ENCODE results near the gene ZNF630. TPM values are rescaled to one million over a fixed set of nuclear protein-coding genes. Genes with fewer than 3 reads are reported as not detected.
"Not testable (repeated sequence)": the region's sequence is repeated elsewhere in the genome, so short reads cannot be mapped to it uniquely, and the experiment has no call there.

The ZNF630 gene
- total RNA-seq, 2 experiments from 2014 or later, result 1.3 to 2.7 TPM

DNA sequence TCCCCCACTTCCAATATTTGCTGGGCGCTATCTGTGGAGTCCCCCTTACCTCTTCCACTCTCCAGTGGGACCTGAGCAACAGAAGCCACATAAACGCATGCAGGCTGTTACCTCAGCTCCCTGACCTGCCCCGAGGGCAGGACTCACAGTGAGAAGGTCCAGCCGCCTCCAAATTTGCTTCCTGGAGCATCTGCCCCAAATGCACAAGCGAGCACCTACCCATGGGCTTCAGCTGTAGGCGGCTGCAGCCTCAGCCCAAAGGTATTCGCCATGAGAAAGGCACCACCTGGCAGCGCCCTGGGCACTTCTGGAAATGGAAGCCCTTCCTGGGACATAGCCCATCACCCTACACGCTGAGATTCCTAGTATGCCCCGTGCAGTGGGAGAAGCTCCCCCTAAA is 41.2 kb downstream of the ZNF630 start:
- Histone ChIP-seq H3K9me3 (ENCODE audit: low read length) (no peaks in the 10 kb centered on the region), H3K36me3 (ENCODE audit: insufficient read depth, low read length) (no peaks in the 10 kb centered on the region), H3K79me2 (ENCODE audit: insufficient read depth, low read depth, low read length) (no peaks in the 10 kb centered on the region), H3K27ac (ENCODE audit: low read depth, low read length, poor library complexity, severe bottlenecking) (no peak overlapping the region), H3K9me2 (ENCODE audit: insufficient read depth, low read length) (no peaks in the 10 kb centered on the region), H3K4me2 (ENCODE audit: low read length) (no peak overlapping the region), H2AFZ (ENCODE audit: low read length) (no peak overlapping the region), H3K4me1 (ENCODE audit: insufficient read depth, low read length, poor library complexity, severe bottlenecking) (no peaks in the 10 kb centered on the region), H3K4me3 (ENCODE audit: low read depth, low read length, poor library complexity, severe bottlenecking) (no peak overlapping the region), H4K20me1 (ENCODE audit: insufficient read depth, low read length) (no peaks in the 10 kb centered on the region)
- POLR2A ChIA-PET, result no interaction called here
- no TSS peak for BruUV-seq (replicated peaks)
- CTCF ChIA-PET (ENCODE audit: unreplicated experiment), result no interaction called here
- intact Hi-C loops (cut with micrococcal nuclease; ENCODE audit: unreplicated experiment), result no loop called here
- DNase-seq (ENCODE audit: low spot score), result no peak
- no peak for TF ChIP-seq EZH2phosphoT487 (IDR thresholded peaks at IDR 0.05; ENCODE audit: borderline replicate concordance, low read depth, low read length)
- TF ChIP-seq, protein P1, sequence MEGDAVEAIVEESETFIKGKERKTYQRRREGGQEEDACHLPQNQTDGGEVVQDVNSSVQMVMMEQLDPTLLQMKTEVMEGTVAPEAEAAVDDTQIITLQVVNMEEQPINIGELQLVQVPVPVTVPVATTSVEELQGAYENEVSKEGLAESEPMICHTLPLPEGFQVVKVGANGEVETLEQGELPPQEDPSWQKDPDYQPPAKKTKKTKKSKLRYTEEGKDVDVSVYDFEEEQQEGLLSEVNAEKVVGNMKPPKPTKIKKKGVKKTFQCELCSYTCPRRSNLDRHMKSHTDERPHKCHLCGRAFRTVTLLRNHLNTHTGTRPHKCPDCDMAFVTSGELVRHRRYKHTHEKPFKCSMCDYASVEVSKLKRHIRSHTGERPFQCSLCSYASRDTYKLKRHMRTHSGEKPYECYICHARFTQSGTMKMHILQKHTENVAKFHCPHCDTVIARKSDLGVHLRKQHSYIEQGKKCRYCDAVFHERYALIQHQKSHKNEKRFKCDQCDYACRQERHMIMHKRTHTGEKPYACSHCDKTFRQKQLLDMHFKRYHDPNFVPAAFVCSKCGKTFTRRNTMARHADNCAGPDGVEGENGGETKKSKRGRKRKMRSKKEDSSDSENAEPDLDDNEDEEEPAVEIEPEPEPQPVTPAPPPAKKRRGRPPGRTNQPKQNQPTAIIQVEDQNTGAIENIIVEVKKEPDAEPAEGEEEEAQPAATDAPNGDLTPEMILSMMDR (conservative IDR thresholded peaks at IDR 0.05; ENCODE audit: low read length), result no peak

GRCh38 chrX:48028091-48028490 is 43.3 kb downstream of the ZNF630 start:
- DNase-seq (ENCODE audit: low spot score), result no peak
- no peaks in the 10 kb centered on the region for H3K9me3 ChIP-seq (ENCODE audit: low read length)
- no peak overlapping the region for H3K4me3 ChIP-seq (ENCODE audit: low read depth, low read length, poor library complexity, severe bottlenecking)
- TF ChIP-seq, protein P1 (conservative IDR thresholded peaks at IDR 0.05; ENCODE audit: low read length), result no peak
- TF ChIP-seq EZH2phosphoT487 (IDR thresholded peaks at IDR 0.05; ENCODE audit: borderline replicate concordance, low read depth, low read length), result no peak
- H3K79me2 ChIP-seq (ENCODE audit: insufficient read depth, low read depth, low read length), result no peaks in the 10 kb centered on the region
- BruUV-seq (replicated peaks), result no TSS peak
- no peak overlapping the region for H3K27ac ChIP-seq (ENCODE audit: low read depth, low read length, poor library complexity, severe bottlenecking)
- H2AFZ ChIP-seq (ENCODE audit: low read length), result no peak overlapping the region
- CTCF ChIA-PET (ENCODE audit: unreplicated experiment), result no interaction called here
- no peaks in the 10 kb centered on the region for H3K36me3 ChIP-seq (ENCODE audit: insufficient read depth, low read length)
- no peaks in the 10 kb centered on the region for H3K4me1 ChIP-seq (ENCODE audit: insufficient read depth, low read length, poor library complexity, severe bottlenecking)
- no peaks in the 10 kb centered on the region for H4K20me1 ChIP-seq (ENCODE audit: insufficient read depth, low read length)
- H3K4me2 ChIP-seq (ENCODE audit: low read length), result no peak overlapping the region
- POLR2A ChIA-PET, result no interaction called here
- intact Hi-C loops (cut with micrococcal nuclease; ENCODE audit: unreplicated experiment), result loop anchor here (5.0 to 10.0 kb wide), 2 partner anchors 373 to 531 kb away; partner anchors contain the start of genes ELK1 and UXT
- no peaks in the 10 kb centered on the region for H3K9me2 ChIP-seq (ENCODE audit: insufficient read depth, low read length)

DNA sequence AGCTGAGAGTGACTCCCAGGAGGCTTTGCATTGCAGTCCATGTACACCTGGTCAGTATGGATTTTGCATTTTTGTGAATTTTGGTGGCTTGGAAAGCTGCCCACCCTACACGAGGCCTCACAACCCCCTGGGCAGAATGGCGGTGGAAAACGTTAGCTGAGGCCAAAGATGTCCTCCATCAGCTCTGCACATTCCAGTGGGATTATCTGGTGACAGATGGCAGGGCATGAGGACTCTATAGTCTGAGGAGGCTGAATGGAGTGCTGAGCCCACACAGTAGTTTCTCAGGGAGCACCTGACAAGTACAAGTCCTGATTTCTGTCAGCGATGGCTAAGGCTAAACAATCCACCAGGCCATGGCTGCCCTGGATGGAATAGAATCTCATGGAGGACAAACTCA is 43.9 kb downstream of the ZNF630 start:
- CTCF ChIA-PET (ENCODE audit: unreplicated experiment), result interaction anchor here (0.6 to 1.1 kb wide), 2 partner anchors 191 to 196 kb away, joined by 3 read pairs; no protein-coding TSS in a partner anchor

More for the DNA sequence above, 43.9 kb downstream of the ZNF630 start:
- H2AFZ ChIP-seq (ENCODE audit: low read length); H3K9me3 ChIP-seq (ENCODE audit: low read length); H3K36me3 ChIP-seq (ENCODE audit: insufficient read depth, low read length); H3K79me2 ChIP-seq (ENCODE audit: insufficient read depth, low read depth, low read length); DNase-seq (ENCODE audit: low spot score); BruUV-seq (replicated peaks); H3K4me1 ChIP-seq (ENCODE audit: insufficient read depth, low read length, poor library complexity, severe bottlenecking); H3K4me3 ChIP-seq (ENCODE audit: low read depth, low read length, poor library complexity, severe bottlenecking); H3K4me2 ChIP-seq (ENCODE audit: low read length); H3K9me2 ChIP-seq (ENCODE audit: insufficient read depth, low read length); H3K27ac ChIP-seq (ENCODE audit: low read depth, low read length, poor library complexity, severe bottlenecking); H4K20me1 ChIP-seq (ENCODE audit: insufficient read depth, low read length); POLR2A ChIA-PET: not testable (repeated sequence)
- intact Hi-C loops (cut with micrococcal nuclease; ENCODE audit: unreplicated experiment), result loop anchor here (2.0 to 10.0 kb wide), 5 partner anchors 69 to 530 kb away; partner anchors contain the start of genes ELK1 and UXT
